Lower leg skin (tissue), 4 donors: ENCODE data around the gene TAGLN. TPM values are rescaled to one million over a fixed set of nuclear protein-coding genes. Genes with fewer than 3 reads are reported as not detected.

ENCODE experiments used
- DNase-seq, 2 donors: peaks; one replicate each; pipeline ENCODE4 v3.0.0-alpha.2; 2019; ENCODE audit warnings: low spot score in 2 of 2
- H3K4me3 ChIP-seq: fragments of 200-600 bp; sonication (generic); 2 replicates; pipeline ENCODE4 v1.5.1; 2017; ENCODE audit warnings: mild to moderate bottlenecking, low read depth; ENCODE audit not compliant: poor library complexity, severe bottlenecking
- CTCF ChIP-seq, 3 donors: fragments of 450-650 bp; IDR thresholded peaks; one replicate each; pipeline ENCODE4 v1.5.1; 2016; ENCODE audit warnings: antibody characterized with exemption in 3 of 3, mild to moderate bottlenecking in 3 of 3, moderate library complexity in 2 of 3
- POLR2A ChIP-seq, 2 donors: fragments of 450-650 bp; IDR thresholded peaks; one replicate each; pipeline ENCODE4 v1.6.1; 2016 to 2017; ENCODE audit warnings: antibody characterized with exemption in 2 of 2, mild to moderate bottlenecking in 1 of 2, moderate library complexity in 1 of 2
- whole genome bisulfite sequencing, 2 donors: methylation state at CpG; one replicate each; pipeline ENCODE4 v1.1.5; 2018; 5-methylcytosine and 5-hydroxymethylcytosine counted together
- intact Hi-C: fragments of 100-400 bp; cut with DNase I; formaldehyde crosslinking; loops from one replicate; pipeline ENCODE4 v1.15.0; 2023; ENCODE audit warnings: low total_unique reads
- total RNA-seq, 4 donors: library from RNA; depleted of rRNA; stranded (reverse); fragments of >200 nt; gene quantifications; one replicate each; pipeline ENCODE4 v1.1.0, GENCODE V29; 2016

The TAGLN gene
- total RNA-seq, 4 donors from 2014 or later: 122 to 450 (median 233) TPM

GRCh38 chr11:117200813-117201657 is 1.9 kb downstream of the TAGLN start:
- no peak overlapping the region for H3K4me3 ChIP-seq
- intact Hi-C loops: no loop called here
- no peak for DNase-seq
- no peak for TF ChIP-seq POLR2A (IDR thresholded peaks at IDR 0.05)
- TF ChIP-seq CTCF (IDR thresholded peaks at IDR 0.05): no peak
- WGBS, 2 donors: 60 to 75% methylated on average over 12 of the region's 12 CpGs

GRCh38 chr11:117201658-117202305 is 2.6 kb downstream of the TAGLN start:
- TF ChIP-seq CTCF (IDR thresholded peaks at IDR 0.05) (no peak), POLR2A (IDR thresholded peaks at IDR 0.05) (no peak)
- intact Hi-C loops: no loop called here
- no peak overlapping the region for H3K4me3 ChIP-seq
- WGBS, 2 donors: 54 to 58% methylated on average over 14 of the region's 14 CpGs
- peak in 1 of 2 donors; percentile 85 for DNase-seq

GRCh38 chr11:117202386-117203068 is 3.4 kb downstream of the TAGLN start:
- WGBS, 2 donors: 73 to 82% methylated on average over 7 of the region's 7 CpGs
- intact Hi-C loops: no loop called here
- H3K4me3 ChIP-seq: no peak overlapping the region
- peak in 1 of 2 donors; percentile 74 for DNase-seq
- no peak for TF ChIP-seq CTCF (IDR thresholded peaks at IDR 0.05)
- TF ChIP-seq POLR2A (IDR thresholded peaks at IDR 0.05): no peak

GRCh38 chr11:117203069-117203407 is 3.9 kb downstream of the TAGLN start:
- DNase-seq: peak in 1 of 2 donors; percentile 76
- WGBS, 2 donors: 93 to 95% methylated on average over 10 of the region's 10 CpGs
- TF ChIP-seq POLR2A (IDR thresholded peaks at IDR 0.05): no peak
- intact Hi-C loops: no loop called here
- H3K4me3 ChIP-seq: no peak overlapping the region

- H3K4me3 ChIP-seq: no peak overlapping the region
- DNase-seq: no peak
- intact Hi-C loops: no loop called here
- TF ChIP-seq CTCF (IDR thresholded peaks at IDR 0.05): no peak
- no peak for TF ChIP-seq POLR2A (IDR thresholded peaks at IDR 0.05)
- 80 to 87% methylated on average over 17 of the region's 17 CpGs for WGBS, 2 donors
Measured at GRCh38 chr11:117204283-117205080, 5.3 kb downstream of the TAGLN start.
